ENCODE data around the gene ARHGEF28. TPM values are rescaled to one million over a fixed set of nuclear protein-coding genes. Genes with fewer than 3 reads are reported as not detected.

The ARHGEF28 gene
- total and polyA plus RNA-seq, 2 donors (not counting 1 experiment from before 2014, with no cell fraction given) = not detected

DNA sequence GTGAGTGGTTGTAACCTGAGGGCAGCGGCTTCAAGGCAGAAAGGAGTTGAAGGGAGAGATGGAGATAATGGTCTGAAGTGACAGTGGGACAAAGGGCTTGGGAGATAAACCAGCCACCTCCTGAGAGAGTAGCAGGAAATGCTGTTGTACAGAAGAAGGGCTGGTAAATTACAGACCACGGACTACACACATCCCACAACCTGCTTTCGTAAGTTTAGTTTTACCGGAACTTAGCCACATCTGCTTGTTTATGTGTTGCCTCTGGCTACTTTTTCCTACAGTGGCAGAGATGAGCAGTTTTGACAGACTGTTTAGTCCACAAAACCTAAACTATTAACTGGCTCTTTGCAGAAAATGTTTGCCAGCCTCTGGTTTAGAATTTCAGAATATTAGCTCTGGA lies 269.5 kb downstream of the ARHGEF28 start:
- 100% methylated on average over 1 of the region's 4 CpGs for WGBS (ENCODE audit: insufficient coverage)
- no peaks in the 10 kb centered on the region for H3K9me3 Mint-ChIP-seq (ENCODE audit: insufficient read depth)
- no peaks in the 10 kb centered on the region for H3K4me1 Mint-ChIP-seq
- intact Hi-C loops (cut with micrococcal nuclease) = no loop called here
- Histone ChIP-seq H4K20me1 (ENCODE audit: control insufficient read depth, insufficient read depth, low read length, poor library complexity, severe bottlenecking) (no peaks in the 10 kb centered on the region), H3K4me3 (ENCODE audit: control extremely low read depth in 1 of 5, extremely low read depth in 1 of 5, insufficient read depth in 1 of 5, low read depth in 2 of 5, low read length in 4 of 5) (no peak overlapping the region), H3K36me3 (replicated peaks in 1 of 2; ENCODE audit: control extremely low read depth in 1 of 2, control insufficient read depth in 1 of 2, extremely low read depth in 1 of 2, insufficient read depth in 2 of 2, low read length in 1 of 2) (no peaks in the 10 kb centered on the region), H3K9me3 (ENCODE audit: control extremely low read depth in 1 of 3, control insufficient read depth in 2 of 3, insufficient read depth in 1 of 3, low read length in 2 of 3) (no peaks in the 10 kb centered on the region), H3K27me3 (replicated peaks in 1 of 4; ENCODE audit: control extremely low read depth in 1 of 4, control insufficient read depth in 3 of 4, insufficient read depth in 4 of 4, low read length in 3 of 4) (peaks cover 0 to 4% (median 0%) of the 10 kb centered on the region in 4 experiments), H3K79me2 (ENCODE audit: control insufficient read depth, insufficient read depth, low read length) (no peaks in the 10 kb centered on the region), H2AFZ (ENCODE audit: insufficient read depth, low read depth, low read length, poor library complexity, severe bottlenecking) (no peak overlapping the region), H3K27ac (ENCODE audit: low read length in 2 of 2) (no peak overlapping the region), H3K9ac (ENCODE audit: low read length) (no peak overlapping the region), H3K4me1 (ENCODE audit: control insufficient read depth in 2 of 2, insufficient read depth in 2 of 2, low read length in 2 of 2) (no peaks in the 10 kb centered on the region), H3K4me2 (replicated peaks; ENCODE audit: low read depth, low read length, poor library complexity, severe bottlenecking) (no peak overlapping the region)
- ATAC-seq (ENCODE audit: low read depth) (no peak), DNase-seq (no peak)
- TF ChIP-seq, protein P1, sequence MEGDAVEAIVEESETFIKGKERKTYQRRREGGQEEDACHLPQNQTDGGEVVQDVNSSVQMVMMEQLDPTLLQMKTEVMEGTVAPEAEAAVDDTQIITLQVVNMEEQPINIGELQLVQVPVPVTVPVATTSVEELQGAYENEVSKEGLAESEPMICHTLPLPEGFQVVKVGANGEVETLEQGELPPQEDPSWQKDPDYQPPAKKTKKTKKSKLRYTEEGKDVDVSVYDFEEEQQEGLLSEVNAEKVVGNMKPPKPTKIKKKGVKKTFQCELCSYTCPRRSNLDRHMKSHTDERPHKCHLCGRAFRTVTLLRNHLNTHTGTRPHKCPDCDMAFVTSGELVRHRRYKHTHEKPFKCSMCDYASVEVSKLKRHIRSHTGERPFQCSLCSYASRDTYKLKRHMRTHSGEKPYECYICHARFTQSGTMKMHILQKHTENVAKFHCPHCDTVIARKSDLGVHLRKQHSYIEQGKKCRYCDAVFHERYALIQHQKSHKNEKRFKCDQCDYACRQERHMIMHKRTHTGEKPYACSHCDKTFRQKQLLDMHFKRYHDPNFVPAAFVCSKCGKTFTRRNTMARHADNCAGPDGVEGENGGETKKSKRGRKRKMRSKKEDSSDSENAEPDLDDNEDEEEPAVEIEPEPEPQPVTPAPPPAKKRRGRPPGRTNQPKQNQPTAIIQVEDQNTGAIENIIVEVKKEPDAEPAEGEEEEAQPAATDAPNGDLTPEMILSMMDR (IDR thresholded peaks at IDR 0.05) = no peak
- TF ChIP-seq EZH2 (IDR thresholded peaks at IDR 0.05; ENCODE audit: borderline replicate concordance, insufficient read depth, low read depth, low read length, poor library complexity, severe bottlenecking) = no peak
- POLR2A ChIA-PET = no interaction called here
- H3K27me3 Mint-ChIP-seq = peaks cover 58% of the 10 kb centered on the region
- no peak overlapping the region for H3K27ac Mint-ChIP-seq
- no peak overlapping the region for H3K4me3 Mint-ChIP-seq
- CTCF ChIA-PET = no interaction called here

DNA sequence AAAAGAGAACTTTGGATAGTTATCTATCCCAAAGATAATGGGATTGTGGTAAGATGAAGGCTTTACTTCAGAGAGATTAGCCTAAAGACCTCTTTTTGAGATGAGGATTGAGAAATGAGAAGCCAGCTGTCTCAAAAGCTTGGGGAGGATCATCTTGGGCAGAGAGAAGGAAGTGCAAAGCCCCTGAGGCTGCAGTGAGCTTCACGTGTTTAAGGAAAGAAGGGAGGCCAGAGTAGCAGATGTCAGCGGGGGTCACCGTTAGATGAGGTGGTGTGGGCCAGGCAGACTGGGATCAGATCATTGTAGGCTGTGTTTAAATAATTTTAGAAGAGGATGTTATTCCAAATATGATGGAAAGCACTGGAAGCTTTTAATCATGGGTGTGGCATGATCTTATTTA lies 270.1 kb downstream of the ARHGEF28 start:
- CTCF ChIA-PET = no interaction called here
- intact Hi-C loops (cut with micrococcal nuclease) = no loop called here

More for the DNA sequence above, 270.1 kb downstream of the ARHGEF28 start:
- no peak for ATAC-seq (ENCODE audit: low read depth)
- Histone ChIP-seq H2AFZ (ENCODE audit: insufficient read depth, low read depth, low read length, poor library complexity, severe bottlenecking) (no peak overlapping the region), H3K27ac (ENCODE audit: low read length in 2 of 2) (no peak overlapping the region), H3K79me2 (ENCODE audit: control insufficient read depth, insufficient read depth, low read length) (no peaks in the 10 kb centered on the region), H3K4me1 (ENCODE audit: control insufficient read depth in 2 of 2, insufficient read depth in 2 of 2, low read length in 2 of 2) (no peaks in the 10 kb centered on the region), H4K20me1 (ENCODE audit: control insufficient read depth, insufficient read depth, low read length, poor library complexity, severe bottlenecking) (no peaks in the 10 kb centered on the region), H3K36me3 (replicated peaks in 1 of 2; ENCODE audit: control extremely low read depth in 1 of 2, control insufficient read depth in 1 of 2, extremely low read depth in 1 of 2, insufficient read depth in 2 of 2, low read length in 1 of 2) (no peaks in the 10 kb centered on the region), H3K9ac (ENCODE audit: low read length) (no peak overlapping the region), H3K4me3 (ENCODE audit: control extremely low read depth in 1 of 5, extremely low read depth in 1 of 5, insufficient read depth in 1 of 5, low read depth in 2 of 5, low read length in 4 of 5) (no peak overlapping the region), H3K27me3 (replicated peaks in 1 of 4; ENCODE audit: control extremely low read depth in 1 of 4, control insufficient read depth in 3 of 4, insufficient read depth in 4 of 4, low read length in 3 of 4) (peaks cover 0 to 4% (median 0%) of the 10 kb centered on the region in 4 experiments), H3K9me3 (ENCODE audit: control extremely low read depth in 1 of 3, control insufficient read depth in 2 of 3, insufficient read depth in 1 of 3, low read length in 2 of 3) (no peaks in the 10 kb centered on the region), H3K4me2 (replicated peaks; ENCODE audit: low read depth, low read length, poor library complexity, severe bottlenecking) (no peak overlapping the region)
- Mint-ChIP-seq H3K27me3 (peaks cover 62% of the 10 kb centered on the region), H3K4me3 (no peak overlapping the region), H3K27ac (no peak overlapping the region), H3K9me3 (ENCODE audit: insufficient read depth) (no peaks in the 10 kb centered on the region), H3K4me1 (no peaks in the 10 kb centered on the region)
- 57% methylated on average over 3 of the region's 3 CpGs for WGBS (ENCODE audit: insufficient coverage)
- POLR2A ChIA-PET = no interaction called here
- no peak for TF ChIP-seq EZH2 (IDR thresholded peaks at IDR 0.05; ENCODE audit: borderline replicate concordance, insufficient read depth, low read depth, low read length, poor library complexity, severe bottlenecking)
- TF ChIP-seq, protein P1 (IDR thresholded peaks at IDR 0.05) = no peak
- no peak for DNase-seq

Data from B cell (primary cell).